MM.1S (cell line): ENCODE results near the gene FBXO44.
A peak's percentile ranks its signal among the peaks of the same experiment; 100 is the strongest.

Experiments used
- DNase-seq: peaks from one replicate; pipeline ENCODE4 v3.0.0-alpha.2; 2015
- H2AFZ ChIP-seq: fragments of 300-600 bp; sonication (generic); 2 replicates; pipeline ENCODE4 v1.6.0; 2016; ENCODE audit warnings: antibody characterized with exemption, low read length
- H3F3A ChIP-seq: fragments of 300-600 bp; sonication (generic); 2 replicates; pipeline ENCODE4 v1.6.1; 2016; ENCODE audit warnings: mild to moderate bottlenecking, antibody characterized with exemption, low read length, moderate library complexity, mixed read lengths; ENCODE audit not compliant: insufficient read depth
- H3K27ac ChIP-seq: fragments of 300-600 bp; sonication (generic); 2 replicates; pipeline ENCODE4 v1.5.1; 2016; ENCODE audit warnings: mild to moderate bottlenecking, low read length
- H3K27me3 ChIP-seq: fragments of 300-600 bp; sonication (generic); replicated peaks from 2 replicates; pipeline ENCODE4 v1.6.0; 2016; ENCODE audit warnings: low read length; ENCODE audit not compliant: insufficient read depth
- H3K36me3 ChIP-seq: fragments of 300-600 bp; sonication (generic); replicated peaks from 2 replicates; pipeline ENCODE4 v1.6.1; 2016; ENCODE audit warnings: mild to moderate bottlenecking, low read length, mixed read lengths; ENCODE audit not compliant: insufficient read depth
- H3K4me1 ChIP-seq: fragments of 300-600 bp; sonication (generic); 2 replicates; pipeline ENCODE4 v1.6.1; 2016; ENCODE audit warnings: low read length, mixed read lengths
- H3K4me2 ChIP-seq: fragments of 300-600 bp; sonication (generic); 2 replicates; pipeline ENCODE4 v1.6.0; 2016; ENCODE audit warnings: low read depth, low read length
- H3K4me3 ChIP-seq: fragments of 300-600 bp; sonication (generic); 2 replicates; pipeline ENCODE4 v1.5.1; 2016; ENCODE audit warnings: low read length, mixed read lengths
- H3K79me2 ChIP-seq: fragments of 300-600 bp; sonication (generic); 2 replicates; pipeline ENCODE4 v1.6.1; 2016; ENCODE audit warnings: mixed run types, low read length, mixed read lengths
- H3K9ac ChIP-seq: fragments of 300-600 bp; sonication (generic); 2 replicates; pipeline ENCODE4 v1.6.1; 2016; ENCODE audit warnings: low read length, mixed read lengths
- H3K9me2 ChIP-seq: fragments of 300-600 bp; sonication (generic); replicated peaks from 2 replicates; pipeline ENCODE4 v1.6.1; 2016; ENCODE audit warnings: mild to moderate bottlenecking, low read length, mixed read lengths; ENCODE audit not compliant: insufficient read depth
- H3K9me3 ChIP-seq: fragments of 300-600 bp; sonication (generic); replicated peaks from 2 replicates; pipeline ENCODE4 v1.6.1; 2016; ENCODE audit warnings: mild to moderate bottlenecking, low read length, mixed read lengths; ENCODE audit not compliant: insufficient read depth
- H4K20me1 ChIP-seq: fragments of 300-600 bp; sonication (generic); 2 replicates; pipeline ENCODE4 v1.6.1; 2016; ENCODE audit warnings: mild to moderate bottlenecking, low read length, moderate library complexity, mixed read lengths; ENCODE audit not compliant: insufficient read depth
- EZH2 ChIP-seq: fragments of 300-600 bp; sonication (generic); optimal IDR thresholded peaks from 2 replicates; pipeline ENCODE3; 2017; ENCODE audit warnings: low read depth, mild to moderate bottlenecking, antibody characterized with exemption, low read length, mixed read lengths
- EZH2phosphoT487 ChIP-seq: fragments of 300-600 bp; sonication (generic); IDR thresholded peaks from 2 replicates; pipeline ENCODE4 v1.6.1; 2018; ENCODE audit warnings: antibody characterized with exemption, low read length
- TF ChIP-seq, protein P1 (sequence below): fragments of 300-600 bp; sonication (generic); IDR thresholded peaks from 2 replicates; pipeline ENCODE4 v1.5.1; 2016; ENCODE audit warnings: antibody characterized with exemption, low read length, mixed read lengths

The FBXO44 gene

DNA sequence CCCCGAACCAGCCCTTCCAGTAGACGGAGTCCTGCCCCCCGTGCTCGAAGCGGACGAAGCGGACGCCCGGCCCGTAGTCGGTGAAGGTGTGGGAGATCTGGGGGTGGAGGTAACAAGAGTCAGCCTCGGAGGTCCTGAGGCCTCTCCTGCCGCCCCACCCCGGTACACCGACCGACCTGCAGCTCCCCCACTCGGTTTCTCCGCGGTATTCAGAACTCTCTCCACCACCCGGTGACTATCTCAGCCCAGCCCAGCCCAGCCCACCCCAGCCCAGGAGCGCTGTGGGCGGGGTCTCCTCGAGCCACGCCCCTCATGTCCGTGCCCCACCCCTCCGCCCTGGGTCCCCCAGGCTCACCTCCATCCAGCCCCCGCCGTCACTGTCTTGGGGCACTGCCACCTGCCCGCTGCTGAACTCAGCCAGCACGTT lies 5.9 kb upstream of the FBXO44 start:
- no peak for DNase-seq
- H3K4me2 ChIP-seq, result no peak overlapping the region
- peaks cover under 1% of the 10 kb centered on the region for H3K27me3 ChIP-seq
- H3K79me2 ChIP-seq, result no peaks in the 10 kb centered on the region
- no peak overlapping the region for H3K9ac ChIP-seq
- H3F3A ChIP-seq, result no peaks in the 10 kb centered on the region; the same call in 1 of the 2 replicates
- H3K9me2 ChIP-seq, result no peaks in the 10 kb centered on the region
- TF ChIP-seq EZH2, result no peak
- TF ChIP-seq, protein P1, sequence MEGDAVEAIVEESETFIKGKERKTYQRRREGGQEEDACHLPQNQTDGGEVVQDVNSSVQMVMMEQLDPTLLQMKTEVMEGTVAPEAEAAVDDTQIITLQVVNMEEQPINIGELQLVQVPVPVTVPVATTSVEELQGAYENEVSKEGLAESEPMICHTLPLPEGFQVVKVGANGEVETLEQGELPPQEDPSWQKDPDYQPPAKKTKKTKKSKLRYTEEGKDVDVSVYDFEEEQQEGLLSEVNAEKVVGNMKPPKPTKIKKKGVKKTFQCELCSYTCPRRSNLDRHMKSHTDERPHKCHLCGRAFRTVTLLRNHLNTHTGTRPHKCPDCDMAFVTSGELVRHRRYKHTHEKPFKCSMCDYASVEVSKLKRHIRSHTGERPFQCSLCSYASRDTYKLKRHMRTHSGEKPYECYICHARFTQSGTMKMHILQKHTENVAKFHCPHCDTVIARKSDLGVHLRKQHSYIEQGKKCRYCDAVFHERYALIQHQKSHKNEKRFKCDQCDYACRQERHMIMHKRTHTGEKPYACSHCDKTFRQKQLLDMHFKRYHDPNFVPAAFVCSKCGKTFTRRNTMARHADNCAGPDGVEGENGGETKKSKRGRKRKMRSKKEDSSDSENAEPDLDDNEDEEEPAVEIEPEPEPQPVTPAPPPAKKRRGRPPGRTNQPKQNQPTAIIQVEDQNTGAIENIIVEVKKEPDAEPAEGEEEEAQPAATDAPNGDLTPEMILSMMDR, result no peak
- TF ChIP-seq EZH2phosphoT487, result no peak
- H3K4me3 ChIP-seq, result no peak overlapping the region
- H4K20me1 ChIP-seq, result no peaks in the 10 kb centered on the region
- H3K36me3 ChIP-seq, result no peaks in the 10 kb centered on the region
- no peak overlapping the region for H2AFZ ChIP-seq
- H3K27ac ChIP-seq, result no peak overlapping the region
- no peaks in the 10 kb centered on the region for H3K9me3 ChIP-seq
- H3K4me1 ChIP-seq, result peaks cover 15% of the 10 kb centered on the region

- Histone ChIP-seq H3K4me2 (no peak overlapping the region), H3K27ac (no peak overlapping the region), H3K27me3 (no peaks in the 10 kb centered on the region; the same call in 1 of the 2 replicates), H3F3A (no peaks in the 10 kb centered on the region; the same call in 1 of the 2 replicates), H3K9me3 (no peaks in the 10 kb centered on the region), H3K79me2 (no peaks in the 10 kb centered on the region), H3K9ac (no peak overlapping the region), H3K9me2 (no peaks in the 10 kb centered on the region), H4K20me1 (no peaks in the 10 kb centered on the region), H3K4me3 (no peak overlapping the region), H2AFZ (no peak overlapping the region), H3K4me1 (peaks cover 15% of the 10 kb centered on the region), H3K36me3 (no peaks in the 10 kb centered on the region)
- DNase-seq, result no peak
- TF ChIP-seq EZH2, result no peak
- TF ChIP-seq, protein P1, result no peak
- TF ChIP-seq EZH2phosphoT487, result no peak
These were observed 5.4 kb upstream of the FBXO44 start for GRCh38 chr1:11649237-11649623.

- H3K4me3 ChIP-seq, result peak overlapping the region; percentile 57; the same call in 1 of the 2 replicates
- no peaks in the 10 kb centered on the region for H3K9me2 ChIP-seq
- no peaks in the 10 kb centered on the region for H3K79me2 ChIP-seq
- no peak for DNase-seq
- H3K9me3 ChIP-seq, result no peaks in the 10 kb centered on the region
- no peak overlapping the region for H3K9ac ChIP-seq
- TF ChIP-seq EZH2 (no peak), EZH2phosphoT487 (no peak)
- TF ChIP-seq, protein P1, result no peak
- H3K36me3 ChIP-seq, result no peaks in the 10 kb centered on the region
- no peaks in the 10 kb centered on the region; the same call in 1 of the 2 replicates for H3F3A ChIP-seq
- H3K4me2 ChIP-seq, result peak overlapping the region; percentile 93; the same call in 1 of the 2 replicates
- H2AFZ ChIP-seq, result peak overlapping the region; percentile 84; the same call in 1 of the 2 replicates
- no peaks in the 10 kb centered on the region for H4K20me1 ChIP-seq
- peaks cover 15% of the 10 kb centered on the region for H3K4me1 ChIP-seq
- no peaks in the 10 kb centered on the region; the same call in 1 of the 2 replicates for H3K27me3 ChIP-seq
- H3K27ac ChIP-seq, result no peak overlapping the region
These were observed 4.9 kb upstream of the FBXO44 start for GRCh38 chr1:11649624-11650330.
